SK-N-SH (cell line): ENCODE measurements around the gene TP63. TPM values are rescaled to one million over a fixed set of nuclear protein-coding genes. Genes with fewer than 3 reads are reported as not detected.

ENCODE experiments used
- CTCF ChIA-PET: fragments of 300-600, 350-600 bp; formaldehyde crosslinking; extraction: SDS; loops from one replicate; lab custom pipeline; 2021; lab: Yijun Ruan, JAX
- POLR2A ChIA-PET: fragments of 350-600 bp; sonication (Branson Sonifier 250); formaldehyde crosslinking; extraction: SDS; loops from one replicate; lab custom pipeline; 2020; ENCODE audit warnings: antibody characterized with exemption, inconsistent platforms; lab: Yijun Ruan, JAX
- DNase-seq: peaks from one replicate; pipeline ENCODE4 v3.0.0; 2012
- H2AFZ ChIP-seq: fragments of 200-600 bp; sonication (generic); 2 replicates; pipeline ENCODE4 v1.8.1; 2016; ENCODE audit warnings: antibody characterized with exemption, mild to moderate bottlenecking, low read depth
- H3F3A ChIP-seq: fragments of 200-600 bp; sonication (generic); replicated peaks from 2 replicates; pipeline ENCODE3; 2016; ENCODE audit warnings: antibody characterized with exemption, mild to moderate bottlenecking; ENCODE audit not compliant: insufficient read depth
- H3K27ac ChIP-seq, 2 experiments: fragments of 200-500 bp in 1 of 2; fragments of 200-600 bp in 1 of 2; sonication (Bioruptor generic) in 1 of 2; sonication (generic), shearing (Covaris generic) in 1 of 2; 2 replicates each; pipeline versions ENCODE4 v1.5.1 to v1.6.1; 2014 to 2016; ENCODE audit warnings: low read depth in 2 of 2, inconsistent platforms in 1 of 2, low read length in 1 of 2, mild to moderate bottlenecking in 1 of 2, mixed read lengths in 1 of 2
- H3K27me3 ChIP-seq: fragments of 200-600 bp; sonication (generic), shearing (Covaris generic); 2 replicates; pipeline ENCODE4 v1.6.1; 2016; ENCODE audit warnings: mixed run types; ENCODE audit not compliant: insufficient read depth
- H3K36me3 ChIP-seq, 2 experiments: fragments of 200-500 bp in 1 of 2; fragments of 200-600 bp in 1 of 2; sonication (Bioruptor generic) in 1 of 2; sonication (generic) in 1 of 2; replicated peaks in 1 of 2; 2 replicates each; pipeline versions ENCODE3 to v1.5.1; 2014 to 2016; ENCODE audit warnings: low read length in 1 of 2, mild to moderate bottlenecking in 1 of 2; ENCODE audit not compliant: insufficient read depth in 2 of 2, control insufficient read depth in 1 of 2
- H3K4me1 ChIP-seq, 2 experiments: fragments of 200-500 bp in 1 of 2; fragments of 200-600 bp in 1 of 2; sonication (Bioruptor generic) in 1 of 2; sonication (generic), shearing (Covaris generic) in 1 of 2; 2 replicates each; pipeline versions ENCODE4 v1.5.1 to v1.6.1; 2014 to 2016; ENCODE audit warnings: low read depth in 1 of 2, low read length in 1 of 2, mixed run types in 1 of 2; ENCODE audit not compliant: insufficient read depth in 2 of 2, control insufficient read depth in 1 of 2
- H3K4me2 ChIP-seq: fragments of 200-600 bp; sonication (generic), shearing (Covaris generic); 2 replicates; pipeline ENCODE4 v1.6.1; 2017; ENCODE audit warnings: mixed run types
- H3K4me3 ChIP-seq, 2 experiments: fragments of 200-500 bp in 1 of 2; fragments of 200-600 bp in 1 of 2; sonication (Bioruptor generic) in 1 of 2; sonication (generic), shearing (Covaris generic) in 1 of 2; 2 replicates each; pipeline versions ENCODE4 v1.5.1 to v1.8.1; 2014 to 2016; ENCODE audit warnings: low read depth in 2 of 2, inconsistent platforms in 1 of 2, low read length in 1 of 2, mild to moderate bottlenecking in 1 of 2, mixed read lengths in 1 of 2, moderate library complexity in 1 of 2
- H3K79me2 ChIP-seq: fragments of 200-600 bp; sonication (generic); 2 replicates; pipeline ENCODE4 v1.8.1; 2017; ENCODE audit warnings: mild to moderate bottlenecking; ENCODE audit not compliant: insufficient read depth
- H3K9ac ChIP-seq: fragments of 200-600 bp; sonication (generic); 2 replicates; pipeline ENCODE4 v1.6.1; 2017; ENCODE audit warnings: mixed run types
- H3K9me2 ChIP-seq: fragments of 200-600 bp; sonication (generic); 2 replicates; pipeline ENCODE4 v1.6.1; 2017; ENCODE audit warnings: mixed run types
- H3K9me3 ChIP-seq: fragments of 200-600 bp; sonication (generic); 2 replicates; pipeline ENCODE4 v1.6.1; 2017; ENCODE audit warnings: mixed run types, mild to moderate bottlenecking, moderate library complexity
- H4K20me1 ChIP-seq: fragments of 200-600 bp; sonication (generic); 2 replicates; pipeline ENCODE4 v1.6.1; 2017; ENCODE audit warnings: mild to moderate bottlenecking, mixed run types; ENCODE audit not compliant: insufficient read depth
- ELF1 ChIP-seq: IDR thresholded peaks from 2 replicates; pipeline ENCODE4 v1.4.0; 2012
- GABPA ChIP-seq: IDR thresholded peaks from 2 replicates; pipeline ENCODE4 v1.4.0; 2012; ENCODE audit warnings: low read depth, mild to moderate bottlenecking
- GATA2 ChIP-seq: sonication (generic); formaldehyde crosslinking; IDR thresholded peaks from 2 replicates; pipeline ENCODE4 v1.5.0; 2020; ENCODE audit warnings: mild to moderate bottlenecking, missing genetic modification reagents
- JUND ChIP-seq: IDR thresholded peaks from 2 replicates; pipeline ENCODE4 v1.4.0; 2012
- MAX ChIP-seq: IDR thresholded peaks from 2 replicates; pipeline ENCODE4 v1.4.0; 2012; ENCODE audit warnings: low read depth
- POLR2AphosphoS5 ChIP-seq: IDR thresholded peaks from 2 replicates; pipeline ENCODE4 v1.6.1; 2012; ENCODE audit warnings: low read depth, low read length
- RAD21 ChIP-seq: IDR thresholded peaks from 2 replicates; pipeline ENCODE4 v1.6.1; 2012; ENCODE audit warnings: mild to moderate bottlenecking, low read length
- RFX5 ChIP-seq: IDR thresholded peaks from 2 replicates; pipeline ENCODE4 v1.6.1; 2012; ENCODE audit warnings: mild to moderate bottlenecking, improper control_type of control experiment, low read length
- SMC3 ChIP-seq: IDR thresholded peaks from 2 replicates; pipeline ENCODE4 v1.6.1; 2012; ENCODE audit warnings: low read depth, low read length, improper control_type of control experiment
- TAF1 ChIP-seq: IDR thresholded peaks from 2 replicates; pipeline ENCODE4 v1.6.1; 2012; ENCODE audit warnings: low read depth, mild to moderate bottlenecking, low read length, moderate library complexity, borderline replicate concordance
- TEAD4 ChIP-seq: IDR thresholded peaks from 2 replicates; pipeline ENCODE4 v1.4.0; 2012; ENCODE audit warnings: mild to moderate bottlenecking, borderline replicate concordance; ENCODE audit not compliant: insufficient read depth
- WGBS: methylation state at CpG from one replicate; pipeline ENCODE4 v1.1.6; 2017; ENCODE audit warnings: low lambda C conversion rate; 5-methylcytosine and 5-hydroxymethylcytosine counted together
- polyA plus RNA-seq, 3 experiments: library from polyadenylated mRNA; depleted of rRNA; stranded (reverse); fragments of >200 nt; gene quantifications; 2 replicates each; pipeline ENCODE4 v1.2.3, GENCODE V29; 2012
- TF ChIP-seq, protein P1 (sequence below): fragments of 150-350 bp; IDR thresholded peaks from 2 replicates; pipeline ENCODE4 v1.6.1; 2017; ENCODE audit warnings: antibody characterized with exemption, low read length, low read depth, borderline replicate concordance

TP63 gene
- polyA plus RNA-seq, 1 of the 3 experiments (the other 2 are of a cell fraction) = not detected

DNA sequence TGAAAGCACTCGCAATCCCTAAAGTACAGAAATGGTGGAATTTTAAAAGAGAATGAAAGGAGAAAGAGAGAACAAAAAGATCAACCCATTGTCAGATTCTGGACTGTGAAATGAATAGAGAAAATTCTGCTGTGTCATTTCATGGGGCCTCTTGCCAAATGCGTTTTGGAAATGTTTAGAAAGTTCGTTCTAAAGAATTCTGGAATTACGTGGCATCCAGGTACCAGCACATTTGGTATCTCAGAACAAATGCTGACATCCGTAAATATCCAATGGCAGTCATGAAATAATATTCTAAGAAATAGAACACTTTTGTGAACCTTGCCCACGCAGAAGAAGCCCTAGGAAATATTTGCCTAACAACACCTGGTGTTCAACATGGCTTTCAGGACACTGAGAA, 270.3 kb downstream of the TP63 start:
- Histone ChIP-seq H3K79me2 (no peaks in the 10 kb centered on the region), H3K27me3 (no peaks in the 10 kb centered on the region), H3K4me2 (no peak overlapping the region), H3K9ac (no peak overlapping the region), H3K36me3 (no peaks in the 10 kb centered on the region), H3K27ac (no peak overlapping the region), H3K9me2 (no peaks in the 10 kb centered on the region), H3F3A (no peaks in the 10 kb centered on the region), H3K4me1 (no peaks in the 10 kb centered on the region), H4K20me1 (no peaks in the 10 kb centered on the region), H2AFZ (0 out of 2 replicates have a peak overlapping the region, but pooled peaks have one; percentile 22), H3K9me3 (no peaks in the 10 kb centered on the region), H3K4me3 (no peak overlapping the region)
- DNase-seq = no peak
- ChIA-PET CTCF (no interaction called here), POLR2A (no interaction called here)
- TF ChIP-seq, protein P1, sequence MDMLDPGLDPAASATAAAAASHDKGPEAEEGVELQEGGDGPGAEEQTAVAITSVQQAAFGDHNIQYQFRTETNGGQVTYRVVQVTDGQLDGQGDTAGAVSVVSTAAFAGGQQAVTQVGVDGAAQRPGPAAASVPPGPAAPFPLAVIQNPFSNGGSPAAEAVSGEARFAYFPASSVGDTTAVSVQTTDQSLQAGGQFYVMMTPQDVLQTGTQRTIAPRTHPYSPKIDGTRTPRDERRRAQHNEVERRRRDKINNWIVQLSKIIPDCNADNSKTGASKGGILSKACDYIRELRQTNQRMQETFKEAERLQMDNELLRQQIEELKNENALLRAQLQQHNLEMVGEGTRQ = no peak
- TF ChIP-seq GATA2 (CRISPR knock-in tag) (no peak), POLR2AphosphoS5 (no peak), GABPA (no peak), RFX5 (no peak), JUND (no peak), SMC3 (no peak), RAD21 (no peak), ELF1 (no peak), TAF1 (no peak), TEAD4 (no peak), MAX (no peak)
- 23% methylated on average over 6 of the region's 6 CpGs for WGBS

GRCh38 chr3:189902230-189903186, 271.3 kb downstream of the TP63 start:
- Histone ChIP-seq H3K79me2 (no peaks in the 10 kb centered on the region), H3K9ac (no peak overlapping the region), H3K9me2 (no peaks in the 10 kb centered on the region), H3K27me3 (no peaks in the 10 kb centered on the region), H3F3A (no peaks in the 10 kb centered on the region), H3K4me1 (no peaks in the 10 kb centered on the region), H4K20me1 (no peaks in the 10 kb centered on the region), H3K4me2 (no peak overlapping the region), H3K27ac (no peak overlapping the region), H2AFZ (no peak overlapping the region), H3K36me3 (no peaks in the 10 kb centered on the region), H3K4me3 (no peak overlapping the region), H3K9me3 (no peaks in the 10 kb centered on the region)
- ChIA-PET CTCF (no interaction called here), POLR2A (no interaction called here)
- DNase-seq = no peak
- 29% methylated on average over 2 of the region's 2 CpGs for WGBS
- no peak for TF ChIP-seq MAX
